Ishikawa (cell line): ENCODE measurements around the gene LAGE3.

Source experiments
- CEBPB ChIP-seq: IDR thresholded peaks from 2 replicates; pipeline ENCODE4 v1.6.1; 2012
- CREB1 ChIP-seq: IDR thresholded peaks from 2 replicates; pipeline ENCODE4 v1.6.1; 2012; ENCODE audit warnings: low read depth
- EP300 ChIP-seq: IDR thresholded peaks from 2 replicates; pipeline ENCODE4 v1.6.1; 2012; ENCODE audit warnings: borderline replicate concordance
- RAD21 ChIP-seq: IDR thresholded peaks from 2 replicates; pipeline ENCODE4 v1.6.1; 2012; ENCODE audit warnings: low read depth
- YY1 ChIP-seq: IDR thresholded peaks from 2 replicates; pipeline ENCODE4 v1.6.1; 2012; ENCODE audit warnings: low read depth

DNA sequence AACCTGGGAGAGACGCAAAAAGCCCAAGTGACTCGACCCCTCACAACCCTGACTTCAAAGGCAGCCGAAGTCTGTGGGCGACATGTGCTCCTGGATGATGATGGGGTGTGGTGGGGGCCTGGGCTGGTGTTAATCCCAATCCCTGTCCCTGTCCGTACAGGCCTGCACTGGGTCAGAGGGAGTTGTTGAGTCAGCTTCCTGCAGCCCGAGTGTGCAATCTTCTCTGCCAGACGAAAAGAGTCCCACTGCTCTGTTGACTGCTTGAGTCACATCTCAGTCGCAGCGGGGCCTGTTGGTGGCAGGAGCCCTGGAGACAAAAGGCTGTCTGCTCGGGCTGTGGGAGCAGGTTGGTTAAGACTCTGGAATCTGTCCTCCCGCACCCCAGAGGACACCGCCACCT lies 26.7 kb upstream of the LAGE3 start:
- TF ChIP-seq CREB1 (no peak), EP300 (no peak), RAD21 (no peak), CEBPB (no peak), YY1 (no peak)
